HG02970 (cell line): ENCODE results near the gene PXDC1.

Experiments
- ATAC-seq: cut with Tn5 transposase; IDR thresholded peaks from one replicate; pipeline ENCODE4 v1.9.1; 2021; ENCODE audit warnings: mild to moderate bottlenecking, moderate library complexity, moderate number of reproducible peaks; ENCODE audit not compliant: unreplicated experiment, low FRiP score

PXDC1 gene

DNA sequence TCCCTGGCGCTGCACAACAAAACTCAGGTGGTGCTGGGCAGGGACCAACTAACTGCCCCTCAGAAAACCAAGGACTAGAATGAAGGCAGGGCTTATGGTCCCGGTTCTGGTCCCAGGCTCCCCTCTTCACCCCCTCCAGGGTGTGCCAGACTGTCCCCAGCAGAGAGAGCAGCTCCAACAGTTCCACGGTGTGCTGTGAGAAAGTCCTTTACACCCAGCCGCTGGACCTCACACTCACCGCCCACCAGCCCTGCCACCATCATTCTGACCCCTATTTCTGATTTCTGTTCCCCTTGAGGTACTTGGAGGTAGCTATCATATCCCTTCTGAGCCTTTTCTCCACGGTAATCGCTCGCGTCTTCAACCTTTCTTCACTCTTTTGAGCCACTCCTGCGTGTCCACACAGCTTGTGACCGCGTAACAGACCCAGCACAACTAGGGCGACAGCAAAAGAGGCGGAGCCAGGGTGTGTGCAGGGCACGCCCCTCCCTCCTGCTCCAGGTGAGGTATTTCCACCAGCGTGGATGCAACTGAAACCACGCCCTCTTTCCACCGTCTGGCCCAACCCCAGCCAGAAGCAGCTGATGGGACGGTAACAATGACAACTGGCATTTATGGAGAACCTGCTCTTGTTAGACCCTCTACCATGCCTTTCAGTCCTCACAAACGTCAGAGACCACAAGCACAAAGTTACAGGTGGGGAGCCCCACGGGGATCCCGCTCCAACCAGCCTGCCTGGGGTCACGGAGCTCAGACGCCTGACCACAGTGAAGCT is 2.3 kb downstream of the PXDC1 start:
- ATAC-seq = no peak

DNA sequence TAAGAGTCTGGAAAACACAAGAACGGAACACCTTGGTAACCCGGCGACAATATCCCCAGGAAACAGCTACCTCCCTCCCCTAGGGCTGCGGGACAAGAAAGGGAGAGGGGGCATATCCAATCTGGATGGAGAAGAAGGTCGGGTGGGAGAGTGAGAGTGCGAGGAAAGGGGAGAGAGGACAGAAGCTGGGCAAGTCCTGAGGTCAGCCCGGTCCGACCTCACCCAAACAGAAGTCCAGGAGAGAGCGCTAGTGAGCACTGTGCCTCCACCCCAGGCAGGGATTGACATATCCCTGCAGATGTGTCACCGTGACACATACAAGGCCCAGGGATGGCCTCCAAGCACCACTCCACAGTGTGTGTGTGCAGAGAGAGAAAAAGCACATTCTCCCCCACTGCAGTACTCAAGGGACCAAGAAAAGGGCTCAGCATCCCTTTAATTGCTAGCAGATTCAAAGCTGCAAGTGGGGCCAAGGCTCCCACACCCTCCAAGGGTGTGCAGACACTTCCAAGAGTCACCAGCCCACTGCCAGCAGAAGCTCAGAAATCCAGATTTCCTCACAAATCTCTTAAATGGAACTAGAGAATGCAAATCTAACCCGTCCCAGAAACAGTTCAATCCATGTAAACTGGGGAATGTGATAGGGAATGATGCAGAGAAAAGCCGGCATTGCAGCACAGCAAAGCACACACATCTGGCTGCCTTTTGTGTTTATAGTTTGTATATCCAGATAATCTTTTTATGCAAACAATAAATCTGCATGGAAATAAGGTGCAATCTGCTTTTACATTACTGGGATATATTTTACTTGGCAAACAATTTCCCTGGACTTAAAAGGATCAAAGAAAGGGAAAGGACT is 3.1 kb downstream of the PXDC1 start:
- no peak for ATAC-seq

DNA sequence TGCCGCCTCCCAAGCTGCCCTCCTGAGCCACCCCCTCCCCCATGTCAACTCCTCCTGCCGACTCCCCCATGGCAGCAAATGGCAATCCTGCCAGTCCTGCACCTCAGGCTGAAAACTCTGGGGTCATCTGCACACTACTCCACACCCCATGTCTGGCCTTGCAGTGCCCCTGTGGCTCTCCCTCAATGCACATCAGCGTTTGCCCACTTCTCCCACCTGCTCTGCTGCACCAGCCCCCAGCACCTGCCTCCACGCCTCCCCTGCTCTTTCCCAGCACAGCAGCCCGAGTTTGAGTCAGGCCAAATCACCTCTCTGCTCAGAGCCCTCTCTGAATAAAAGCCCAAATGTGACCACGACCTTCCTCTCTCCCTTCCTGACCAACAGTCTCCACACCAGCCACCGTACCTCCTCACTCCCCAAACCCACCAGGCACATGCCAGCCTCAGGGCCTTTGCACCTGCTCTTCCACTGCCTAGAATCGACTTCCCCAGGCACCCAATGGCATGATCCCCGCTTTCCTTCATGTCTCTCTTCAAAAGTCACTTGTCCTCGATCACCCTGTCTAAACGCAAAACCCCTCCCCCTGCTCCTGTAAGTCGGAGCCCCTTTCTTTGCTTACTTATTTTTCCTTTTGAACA is 4.3 kb downstream of the PXDC1 start:
- no peak for ATAC-seq

GRCh38 chr6:3746696-3747095 is 4.8 kb downstream of the PXDC1 start:
- ATAC-seq = no peak

GRCh38 chr6:3746119-3746691 is 5.3 kb downstream of the PXDC1 start:
- ATAC-seq = no peak

GRCh38 chr6:3745566-3746118 is 5.9 kb downstream of the PXDC1 start:
- no peak for ATAC-seq

DNA sequence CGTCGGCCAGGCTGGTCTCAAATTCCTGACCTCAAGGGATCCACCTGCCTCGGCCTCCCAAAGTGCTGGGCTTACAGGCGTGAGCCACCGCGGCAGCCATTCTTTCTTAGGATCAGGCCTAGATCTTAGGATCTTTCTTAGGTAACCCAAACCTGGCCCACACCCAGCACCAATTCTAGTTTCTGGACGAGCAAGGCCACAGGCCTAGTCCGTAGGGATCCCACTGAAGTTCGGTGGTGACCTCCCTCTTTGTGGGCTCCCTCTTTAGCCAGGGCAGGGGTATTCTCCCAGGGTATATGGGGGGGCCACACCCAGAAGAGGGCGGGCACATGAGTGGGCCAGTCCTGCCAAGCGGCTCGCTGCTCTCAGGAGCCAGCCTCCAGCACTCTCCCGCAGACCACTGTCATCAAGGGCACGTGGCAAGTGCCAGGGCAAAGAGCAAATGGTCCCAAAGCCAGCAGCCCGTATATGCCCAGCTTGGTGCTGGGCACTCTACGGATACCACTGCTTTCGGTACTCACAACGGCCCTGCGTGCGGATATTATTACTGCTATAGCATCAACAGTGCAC is 6.5 kb downstream of the PXDC1 start:
- ATAC-seq = no peak

DNA sequence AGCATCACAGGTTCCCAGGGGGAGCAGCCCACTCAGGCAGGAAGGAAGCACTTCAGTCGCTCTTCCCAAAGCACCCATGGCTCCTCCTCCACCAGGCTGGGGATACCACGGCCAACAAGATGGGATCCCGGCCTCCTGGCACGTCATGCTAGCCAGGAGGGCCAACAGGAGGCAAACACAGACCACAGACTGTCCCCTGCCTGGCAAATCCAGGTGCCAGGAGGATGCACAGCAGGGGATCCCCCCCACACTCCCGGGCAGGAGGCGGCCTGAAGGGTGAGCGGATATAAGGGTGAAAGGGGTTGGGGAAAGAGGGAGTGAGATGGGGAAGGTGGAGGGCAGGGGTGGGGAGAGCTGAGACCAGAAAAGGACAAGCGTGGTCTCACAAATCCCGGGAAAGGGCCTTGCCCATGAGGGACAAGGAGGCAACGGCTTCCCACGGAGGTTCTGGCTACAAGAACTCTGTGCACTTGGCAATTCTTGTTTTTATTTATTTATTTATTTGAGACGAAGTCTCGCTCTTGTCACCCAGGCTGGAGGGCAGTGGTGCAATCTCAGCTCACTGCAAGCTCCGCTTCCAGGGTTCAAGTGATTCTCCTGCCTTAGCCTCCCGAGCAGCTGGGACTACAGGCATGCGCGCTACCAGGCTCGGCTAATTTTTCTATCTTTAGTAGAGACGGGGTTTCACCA is 7.2 kb downstream of the PXDC1 start:
- no peak for ATAC-seq

DNA sequence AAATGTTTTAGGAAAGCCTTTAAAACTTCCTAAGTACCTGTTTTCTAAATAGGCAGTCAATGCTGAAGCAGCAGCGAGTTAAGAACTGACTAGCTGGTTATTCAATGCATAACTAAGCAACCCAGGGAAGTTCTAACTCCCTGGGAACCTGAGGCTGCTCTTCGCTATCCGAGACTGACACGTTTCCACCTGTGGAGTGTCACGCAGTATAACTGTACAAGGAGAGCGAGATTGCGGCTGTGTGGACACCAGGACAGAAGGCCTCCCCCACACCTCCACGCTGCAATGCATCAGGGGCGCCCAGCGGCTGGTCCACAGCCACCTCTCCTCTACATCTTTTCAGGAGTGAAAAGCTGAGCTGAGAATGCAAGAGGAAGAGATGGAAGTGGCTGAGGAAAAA is 8.0 kb downstream of the PXDC1 start:
- no peak for ATAC-seq

- no peak for ATAC-seq
These were observed 8.8 kb downstream of the PXDC1 start for GRCh38 chr6:3742426-3743344.

DNA sequence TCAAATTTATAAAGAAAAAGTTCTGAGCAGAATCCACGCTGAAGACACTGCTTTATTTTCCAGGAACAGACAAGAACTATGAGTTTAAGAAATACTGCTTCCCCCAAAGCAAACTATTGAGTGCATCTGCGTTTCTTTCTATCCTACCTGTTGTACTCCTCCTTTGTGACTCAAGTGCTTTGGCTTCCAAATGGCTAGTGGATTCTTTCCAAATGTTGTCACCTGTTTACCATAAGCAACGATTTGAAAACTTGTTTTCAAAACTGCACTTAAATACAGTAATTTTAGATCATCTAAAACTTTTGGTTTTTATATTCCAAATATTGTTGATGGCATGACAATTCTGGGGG is 9.5 kb downstream of the PXDC1 start:
- ATAC-seq = no peak

- ATAC-seq = no peak
These were observed 10.0 kb downstream of the PXDC1 start for GRCh38 chr6:3741477-3741871.

DNA sequence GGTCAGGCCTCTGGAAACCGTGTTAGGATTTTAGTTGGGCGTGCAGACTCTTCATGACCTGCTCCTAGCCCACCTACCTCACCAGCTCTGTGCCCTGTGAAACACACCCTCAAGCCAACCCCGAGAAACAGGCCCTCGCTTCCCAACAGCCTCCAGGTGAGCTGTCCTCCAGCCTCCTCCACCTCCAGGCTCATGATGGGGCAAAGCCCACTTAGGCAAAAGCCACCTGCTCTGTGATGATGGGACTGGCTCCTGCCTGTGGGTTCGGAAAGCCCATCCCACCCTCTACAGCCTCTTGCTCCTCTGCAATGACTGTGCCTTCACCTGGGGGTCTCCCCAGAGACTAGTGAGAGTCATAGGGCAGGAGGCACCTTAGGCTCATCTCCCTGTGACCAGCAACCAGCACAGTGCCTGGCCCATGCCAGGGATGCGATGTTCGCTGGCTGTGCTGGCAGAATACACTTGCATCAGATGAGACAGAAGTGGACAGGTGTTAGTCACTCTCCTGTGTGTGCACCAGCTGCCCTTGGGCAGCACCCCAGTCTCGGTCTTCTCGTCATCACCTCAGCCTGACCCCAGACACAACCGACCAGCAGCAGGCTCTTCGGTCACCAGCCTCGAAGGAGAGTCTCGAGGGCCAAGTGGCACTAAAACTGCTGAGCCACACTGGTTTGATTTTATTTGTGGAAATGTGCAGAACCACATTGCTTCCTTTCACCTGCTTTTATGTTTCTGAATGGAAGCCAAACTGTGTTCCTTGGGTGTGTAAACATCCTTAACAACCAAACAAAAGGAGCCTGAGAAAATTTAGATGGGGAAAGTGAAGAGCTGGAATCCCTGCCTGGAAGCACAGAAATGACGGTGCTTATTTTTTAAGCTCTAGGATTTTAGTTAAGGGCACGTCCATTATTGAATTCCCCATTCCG is 10.7 kb downstream of the PXDC1 start:
- ATAC-seq = no peak

DNA sequence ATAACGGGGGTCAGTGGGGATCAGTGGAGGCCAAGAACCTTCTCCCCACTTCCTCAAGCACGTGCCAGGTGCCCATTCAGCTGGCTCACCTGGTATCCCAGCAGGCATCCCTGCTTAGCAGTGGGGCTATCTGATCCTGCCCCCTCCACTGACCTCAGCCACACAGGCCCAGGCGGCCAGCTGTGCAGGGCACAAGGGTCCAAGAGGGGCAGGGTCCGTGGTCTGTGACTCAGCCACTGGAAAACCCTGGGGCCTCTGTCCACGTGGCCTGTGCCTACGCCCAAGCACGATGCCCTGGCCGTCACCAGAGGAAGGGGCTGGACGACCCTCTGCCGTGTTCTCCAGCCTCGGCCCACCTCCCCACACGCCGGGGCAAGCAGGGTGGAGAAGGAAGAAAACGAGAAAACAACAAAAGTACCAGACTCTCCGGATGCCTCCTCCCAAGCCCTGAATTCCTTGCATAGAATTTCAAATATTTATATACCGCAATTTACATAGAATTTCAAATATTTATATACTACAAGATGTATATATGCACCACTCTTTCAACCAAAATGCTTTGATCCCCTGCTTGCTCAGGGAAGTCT is 12.1 kb downstream of the PXDC1 start:
- no peak for ATAC-seq

DNA sequence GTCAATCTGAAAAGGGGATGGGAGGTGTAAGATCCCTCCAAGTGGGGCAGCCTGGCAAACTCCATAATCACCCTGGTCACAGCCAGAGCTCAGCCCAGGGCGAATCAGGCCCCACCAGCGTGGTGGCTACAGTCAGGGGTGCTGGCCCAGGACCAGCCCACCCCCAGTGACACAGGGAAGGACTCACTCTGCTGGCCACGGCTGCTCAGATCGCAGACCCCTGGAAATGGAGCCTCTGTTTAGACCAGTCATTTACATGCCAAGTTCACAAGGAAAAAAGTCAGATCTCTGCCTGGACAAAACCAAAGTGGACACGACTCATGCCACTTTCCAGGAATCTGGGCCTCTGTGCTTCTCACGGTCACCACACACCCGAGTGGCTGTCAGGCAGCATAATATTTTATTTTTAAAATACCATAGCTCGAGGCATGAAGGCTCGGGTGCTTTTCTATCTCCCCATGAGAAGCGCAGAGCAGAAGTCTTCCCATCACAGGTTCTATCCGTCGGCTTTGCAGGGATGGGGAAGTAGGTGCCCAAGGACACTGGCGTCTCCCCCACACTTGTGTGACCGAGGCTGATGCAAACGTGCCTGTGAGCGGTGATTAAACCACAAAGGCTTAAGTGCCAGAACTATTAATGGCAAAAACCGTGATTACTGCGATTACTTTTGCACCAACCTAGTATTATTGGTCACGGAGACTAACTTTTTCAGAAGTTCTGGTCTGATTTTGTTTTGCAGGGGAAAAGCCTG is 13.0 kb downstream of the PXDC1 start:
- no peak for ATAC-seq

- no peak for ATAC-seq
These were observed 13.7 kb downstream of the PXDC1 start for GRCh38 chr6:3737831-3738210.
